Epithelial cell of esophagus (primary cell): ENCODE data around the gene TMEM52B.

Experiments
- DNase-seq: peaks from one replicate; pipeline ENCODE4 v3.0.0; 2010; ENCODE audit warnings: low read depth
- H3K4me3 ChIP-seq: 2 replicates; pipeline ENCODE4 v1.5.1; 2011; ENCODE audit warnings: mild to moderate bottlenecking, low read length, control low read depth
- TF ChIP-seq, protein P1 (sequence below): IDR thresholded peaks from 2 replicates; pipeline ENCODE4 v1.5.1; 2011; ENCODE audit warnings: low read depth, mild to moderate bottlenecking, low read length, control low read depth, inconsistent platforms; ENCODE audit not compliant: insufficient read depth; ENCODE audit errors: missing control alignments

The TMEM52B gene

DNA sequence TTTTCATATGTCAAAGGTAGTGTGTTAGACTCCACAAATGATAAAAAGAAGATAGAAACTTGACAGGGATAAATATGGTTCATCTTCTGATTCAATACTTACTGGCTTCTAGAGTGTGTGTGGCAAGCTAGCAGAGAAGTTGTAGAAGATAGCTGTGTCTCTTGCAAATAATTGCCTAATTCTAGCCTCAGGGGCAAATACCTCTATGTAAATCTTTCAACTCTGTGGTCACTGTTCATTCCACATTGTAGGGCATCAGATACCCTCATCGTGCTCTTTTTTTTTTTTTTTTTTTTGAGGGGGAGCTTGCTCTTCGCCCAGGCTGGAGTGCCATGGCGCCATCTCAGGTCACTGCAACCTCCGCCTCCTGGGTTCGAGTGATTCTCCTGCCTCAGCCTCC, 8.6 kb upstream of the TMEM52B start:
- H3K4me3 ChIP-seq: no peak overlapping the region
- TF ChIP-seq, protein P1, sequence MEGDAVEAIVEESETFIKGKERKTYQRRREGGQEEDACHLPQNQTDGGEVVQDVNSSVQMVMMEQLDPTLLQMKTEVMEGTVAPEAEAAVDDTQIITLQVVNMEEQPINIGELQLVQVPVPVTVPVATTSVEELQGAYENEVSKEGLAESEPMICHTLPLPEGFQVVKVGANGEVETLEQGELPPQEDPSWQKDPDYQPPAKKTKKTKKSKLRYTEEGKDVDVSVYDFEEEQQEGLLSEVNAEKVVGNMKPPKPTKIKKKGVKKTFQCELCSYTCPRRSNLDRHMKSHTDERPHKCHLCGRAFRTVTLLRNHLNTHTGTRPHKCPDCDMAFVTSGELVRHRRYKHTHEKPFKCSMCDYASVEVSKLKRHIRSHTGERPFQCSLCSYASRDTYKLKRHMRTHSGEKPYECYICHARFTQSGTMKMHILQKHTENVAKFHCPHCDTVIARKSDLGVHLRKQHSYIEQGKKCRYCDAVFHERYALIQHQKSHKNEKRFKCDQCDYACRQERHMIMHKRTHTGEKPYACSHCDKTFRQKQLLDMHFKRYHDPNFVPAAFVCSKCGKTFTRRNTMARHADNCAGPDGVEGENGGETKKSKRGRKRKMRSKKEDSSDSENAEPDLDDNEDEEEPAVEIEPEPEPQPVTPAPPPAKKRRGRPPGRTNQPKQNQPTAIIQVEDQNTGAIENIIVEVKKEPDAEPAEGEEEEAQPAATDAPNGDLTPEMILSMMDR: no peak
- DNase-seq: peak; percentile 90

DNA sequence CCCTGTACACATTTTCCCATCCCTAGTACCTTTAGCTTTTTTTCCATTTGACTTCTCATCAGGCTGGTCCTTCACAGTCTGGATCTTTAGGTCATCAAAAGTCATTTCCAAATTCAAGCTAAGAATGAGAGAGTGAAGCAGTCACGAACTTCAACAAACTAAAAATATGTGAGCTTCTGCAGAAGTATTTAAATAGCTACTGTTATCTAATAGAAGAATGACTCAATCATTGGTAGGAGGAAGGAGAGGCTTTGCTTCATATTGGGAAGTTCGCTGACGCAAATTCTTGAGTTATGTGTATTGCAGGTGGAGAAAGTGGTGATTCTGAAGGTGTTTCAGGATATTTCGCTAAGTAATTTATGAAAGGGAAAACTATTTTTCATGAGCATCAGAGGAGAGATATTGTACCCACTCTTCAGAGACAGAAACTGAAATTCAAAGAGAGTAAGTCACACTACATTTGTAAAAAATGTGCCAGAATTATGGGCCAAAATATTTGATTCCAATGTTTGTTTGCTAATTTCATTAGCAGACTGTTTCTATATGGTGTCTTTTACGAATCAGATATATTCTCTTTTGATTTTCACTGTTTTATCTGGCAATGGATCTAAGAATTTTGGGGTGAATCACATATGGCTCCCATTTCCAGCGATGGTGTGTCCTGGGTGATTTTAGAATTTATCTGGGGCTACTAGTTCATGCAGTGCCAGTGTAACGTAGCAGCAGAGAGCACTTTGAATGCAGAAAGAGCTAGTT, 6.7 kb upstream of the TMEM52B start, which contains the start of gene OLR1:
Gene OLR1 (minus strand): TSS at position 160 of the 756 bp plus-strand sequence. CDS start 55 bp downstream, at position 105.
- peak; percentile 60 for DNase-seq
- no peak within 1 kb of the TSS for H3K4me3 ChIP-seq

DNA sequence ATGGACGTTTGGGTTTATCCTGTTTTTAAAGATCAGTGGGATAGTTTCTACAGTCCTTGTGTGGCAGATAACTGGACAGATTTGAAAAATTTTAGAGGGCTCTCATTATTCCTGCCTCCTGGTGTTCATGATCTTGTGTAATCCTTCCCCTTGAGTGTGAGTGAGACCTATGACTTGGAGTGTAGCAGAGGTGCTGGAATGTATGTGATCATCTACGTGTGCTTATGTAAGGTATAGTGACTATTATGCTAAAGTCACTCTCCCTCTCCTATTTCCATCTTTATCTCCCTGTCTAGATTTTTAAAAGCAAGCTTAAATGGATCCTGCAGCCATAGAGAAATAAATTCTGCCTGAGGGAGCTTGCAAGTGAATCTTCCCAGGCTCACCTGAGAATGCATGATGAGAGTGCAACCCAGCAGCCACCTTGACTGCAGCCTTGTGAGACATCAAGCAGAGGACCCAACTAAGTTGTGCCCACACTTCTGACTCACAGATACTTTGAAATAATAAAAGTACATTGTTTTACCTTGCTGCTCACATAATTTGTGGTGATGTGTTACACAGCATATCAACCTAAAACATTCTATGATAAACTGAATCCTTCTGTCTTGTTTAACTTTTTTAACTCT, 3.7 kb upstream of the TMEM52B start:
- no peak overlapping the region for H3K4me3 ChIP-seq
- TF ChIP-seq, protein P1: no peak
- DNase-seq: peak; percentile 67

More for the DNA sequence above, 6.7 kb upstream of the TMEM52B start, which contains the start of gene OLR1:
- TF ChIP-seq, protein P1: no peak

DNA sequence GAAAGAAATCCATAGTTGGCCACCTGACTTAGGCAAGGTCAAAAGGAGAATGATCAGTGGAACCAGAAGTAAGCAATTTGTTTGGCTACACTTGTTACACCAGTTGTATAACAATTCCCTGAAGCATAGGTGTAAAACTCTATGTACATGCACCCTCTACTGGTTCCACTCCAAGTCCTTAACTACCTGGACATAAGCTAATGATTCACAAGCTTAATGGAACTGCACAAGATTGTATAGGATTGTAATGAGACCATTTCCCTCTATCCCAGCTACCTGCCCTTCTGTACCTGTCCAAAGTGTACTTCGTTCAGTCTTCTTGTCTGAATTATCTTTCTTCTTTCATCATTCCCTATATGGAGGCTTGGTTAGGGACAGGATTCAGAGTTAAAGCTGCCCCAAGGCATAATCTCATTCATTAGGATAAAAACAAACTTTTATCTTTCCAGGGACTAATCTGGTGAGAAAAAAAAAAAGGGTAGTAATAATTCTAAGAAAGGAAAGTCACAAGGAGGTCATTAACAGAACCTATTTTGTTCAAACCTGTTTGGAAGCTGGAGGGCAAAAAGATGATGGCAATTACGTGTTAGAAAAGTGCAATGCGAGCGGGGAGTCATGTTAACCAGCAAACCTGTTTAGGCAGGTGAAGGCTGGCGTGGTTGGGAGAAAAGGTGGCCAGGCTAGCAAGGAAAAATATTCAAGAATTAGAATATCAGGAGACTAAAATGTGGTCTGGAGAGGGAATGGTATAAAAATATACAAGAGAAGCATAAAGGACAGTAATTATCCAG, 2.8 kb upstream of the TMEM52B start:
- no peak overlapping the region for H3K4me3 ChIP-seq
- TF ChIP-seq, protein P1: peak; percentile 15
- DNase-seq: peak; percentile 95

DNA sequence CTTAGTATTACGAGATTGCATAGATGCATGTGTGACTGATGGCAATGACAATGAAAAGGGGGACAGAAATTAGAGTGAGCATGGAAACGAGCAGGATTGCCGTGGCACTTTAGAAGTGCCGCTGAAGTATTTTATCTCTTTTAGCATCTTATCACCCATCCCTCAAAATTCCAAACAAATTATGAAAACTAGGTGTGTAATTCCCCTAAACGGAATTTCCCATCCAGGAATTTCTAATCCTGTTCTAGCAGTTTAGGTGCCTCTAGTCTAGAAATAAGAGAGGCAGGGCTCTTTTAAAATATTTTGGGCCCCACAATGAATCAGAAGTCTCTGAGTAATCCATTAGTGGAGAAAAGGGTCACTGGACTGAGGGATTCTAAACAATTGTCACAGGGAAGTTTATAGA, 947 bp downstream of the TMEM52B start:
- TF ChIP-seq, protein P1: no peak
- H3K4me3 ChIP-seq: no peak overlapping the region
- DNase-seq: peak; percentile 41

DNA sequence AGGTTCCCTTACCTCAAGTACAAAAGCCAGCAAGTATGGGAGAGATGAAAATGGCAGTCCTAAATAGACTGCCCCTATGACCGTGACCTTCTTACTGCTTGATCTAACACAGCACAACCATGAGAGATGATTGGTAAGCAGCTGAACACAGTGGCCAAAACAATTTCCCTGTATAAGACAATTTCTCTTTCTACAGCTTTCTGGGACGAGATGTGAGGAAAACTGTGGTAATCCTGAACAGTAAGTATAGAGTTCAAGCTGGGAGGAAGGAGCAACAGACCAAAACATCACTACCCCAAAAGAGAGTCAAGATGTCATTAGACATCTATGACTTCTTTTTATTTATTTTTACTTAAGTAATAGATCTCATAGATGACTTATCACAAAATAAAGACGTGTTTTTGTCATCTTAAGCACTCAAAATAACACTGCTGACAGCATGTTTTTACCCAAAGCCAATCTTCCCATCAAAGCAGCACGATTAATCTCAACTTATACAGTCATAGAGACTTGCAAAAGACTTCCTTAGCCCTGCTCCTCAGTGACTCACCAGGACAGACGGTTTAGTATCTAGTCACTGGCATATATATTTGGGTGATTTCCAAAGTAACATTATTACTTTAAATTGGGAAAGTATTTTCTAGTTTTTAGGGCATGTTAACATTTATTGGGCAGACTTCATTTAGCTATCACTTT, 3.7 kb downstream of the TMEM52B start:
- TF ChIP-seq, protein P1: no peak
- peak; percentile 91 for DNase-seq
- no peak overlapping the region for H3K4me3 ChIP-seq
